Activated naive CD8-positive, alpha-beta T cell treated with anti-CD3 and anti-CD28 coated beads for 36 hours (primary cell): ENCODE results near the gene MYBBP1A. TPM values are rescaled to one million over a fixed set of nuclear protein-coding genes. Genes with fewer than 3 reads are reported as not detected.
"Not testable (repeated sequence)": the region's sequence is repeated elsewhere in the genome, so short reads cannot be mapped to it uniquely, and the experiment has no call there.

Experiments used
- DNase-seq: peaks from one replicate; pipeline ENCODE4 v3.0.0; 2021
- H3K27ac Mint-ChIP-seq: one replicate; pipeline ENCODE4 v1.8.0; 2022; ENCODE audit warnings: mild to moderate bottlenecking, moderate library complexity, mixed read lengths
- H3K27me3 Mint-ChIP-seq: one replicate; pipeline ENCODE4 v1.8.0; 2022; ENCODE audit warnings: mild to moderate bottlenecking, mixed read lengths
- H3K36me3 Mint-ChIP-seq: one replicate; pipeline ENCODE4 v1.8.0; 2021; ENCODE audit warnings: mild to moderate bottlenecking, mixed read lengths
- H3K4me1 Mint-ChIP-seq: one replicate; pipeline ENCODE4 v1.8.0; 2021; ENCODE audit warnings: mixed read lengths
- H3K4me3 Mint-ChIP-seq: one replicate; pipeline ENCODE4 v1.8.0; 2022; ENCODE audit warnings: mild to moderate bottlenecking, moderate library complexity, mixed read lengths
- H3K9me3 Mint-ChIP-seq: one replicate; pipeline ENCODE4 v1.8.0; 2022; ENCODE audit warnings: mixed read lengths
- total RNA-seq, 2 experiments: library from RNA; stranded (reverse); gene quantifications; one replicate each; pipeline ENCODE4 v1.2.3, GENCODE V29; 2021

MYBBP1A gene
- total RNA-seq, result 100 to 1,000 TPM; 174 to 176 TPM

GRCh38 chr17:4554997-4555799, at the start of gene MYBBP1A:
Gene MYBBP1A, minus strand, starts transcription at chr17:4555384. Its CDS starts 60 bp downstream, at chr17:4555324.
- Mint-ChIP-seq H3K4me1 (peaks cover 20% of the 10 kb centered on the region), H3K4me3 (peak within 1 kb of the TSS; percentile 97), H3K36me3 (peaks cover 32% of the 10 kb centered on the region), H3K27ac (peak within 1 kb of the TSS; percentile 93), H3K9me3 (no peaks in the 10 kb centered on the region), H3K27me3 (no peaks in the 10 kb centered on the region)
- peak; percentile 97 for DNase-seq

- not testable (repeated sequence) for DNase-seq, H3K4me1 Mint-ChIP-seq, H3K4me3 Mint-ChIP-seq, H3K27ac Mint-ChIP-seq, H3K9me3 Mint-ChIP-seq, H3K36me3 Mint-ChIP-seq
- peaks cover 28% of the 10 kb centered on the region for H3K27me3 Mint-ChIP-seq
Observed at GRCh38 chr17:4604736-4605135, 49.6 kb upstream of the MYBBP1A start.

GRCh38 chr17:4604111-4604644, 49.0 kb upstream of the MYBBP1A start:
- no peaks in the 10 kb centered on the region for H3K36me3 Mint-ChIP-seq
- peaks cover 28% of the 10 kb centered on the region for H3K27me3 Mint-ChIP-seq
- no peaks in the 10 kb centered on the region for H3K9me3 Mint-ChIP-seq
- H3K4me1 Mint-ChIP-seq, result no peaks in the 10 kb centered on the region
- H3K4me3 Mint-ChIP-seq, result no peak overlapping the region
- H3K27ac Mint-ChIP-seq, result no peak overlapping the region
- DNase-seq, result no peak

GRCh38 chr17:4602041-4602440, 46.9 kb upstream of the MYBBP1A start:
- no peak for DNase-seq
- Mint-ChIP-seq H3K9me3 (no peaks in the 10 kb centered on the region), H3K4me1 (no peaks in the 10 kb centered on the region), H3K4me3 (no peak overlapping the region), H3K36me3 (no peaks in the 10 kb centered on the region), H3K27ac (no peak overlapping the region), H3K27me3 (peaks cover 11% of the 10 kb centered on the region)

- H3K4me3 Mint-ChIP-seq, result no peak overlapping the region
- peaks cover 6% of the 10 kb centered on the region for H3K27me3 Mint-ChIP-seq
- no peaks in the 10 kb centered on the region for H3K4me1 Mint-ChIP-seq
- H3K27ac Mint-ChIP-seq, result no peak overlapping the region
- no peaks in the 10 kb centered on the region for H3K9me3 Mint-ChIP-seq
- no peaks in the 10 kb centered on the region for H3K36me3 Mint-ChIP-seq
- no peak for DNase-seq
Observed at GRCh38 chr17:4601326-4601725, 46.1 kb upstream of the MYBBP1A start.

GRCh38 chr17:4600563-4600962, 45.4 kb upstream of the MYBBP1A start:
- Mint-ChIP-seq H3K27me3 (peaks cover 4% of the 10 kb centered on the region), H3K4me1 (no peaks in the 10 kb centered on the region), H3K27ac (no peak overlapping the region), H3K9me3 (no peaks in the 10 kb centered on the region), H3K36me3 (no peaks in the 10 kb centered on the region), H3K4me3 (no peak overlapping the region)
- DNase-seq, result no peak

- Mint-ChIP-seq H3K36me3 (no peaks in the 10 kb centered on the region), H3K4me3 (no peak overlapping the region), H3K27me3 (peaks cover 4% of the 10 kb centered on the region), H3K27ac (no peak overlapping the region), H3K4me1 (peaks cover 3% of the 10 kb centered on the region), H3K9me3 (no peaks in the 10 kb centered on the region)
- DNase-seq, result no peak
Observed at GRCh38 chr17:4599505-4600281, 44.5 kb upstream of the MYBBP1A start.

- Mint-ChIP-seq H3K9me3 (no peaks in the 10 kb centered on the region), H3K27ac (no peak overlapping the region), H3K4me1 (peaks cover 3% of the 10 kb centered on the region), H3K36me3 (no peaks in the 10 kb centered on the region), H3K4me3 (no peak overlapping the region), H3K27me3 (peaks cover 5% of the 10 kb centered on the region)
- DNase-seq, result no peak
Observed at GRCh38 chr17:4598776-4599504, 43.8 kb upstream of the MYBBP1A start.

- Mint-ChIP-seq H3K27me3 (peaks cover 7% of the 10 kb centered on the region), H3K4me1 (peaks cover 3% of the 10 kb centered on the region), H3K36me3 (no peaks in the 10 kb centered on the region), H3K4me3 (no peak overlapping the region), H3K9me3 (no peaks in the 10 kb centered on the region), H3K27ac (no peak overlapping the region)
- DNase-seq, result no peak
Observed at GRCh38 chr17:4597975-4598374, 42.8 kb upstream of the MYBBP1A start.

GRCh38 chr17:4596636-4597380, 41.6 kb upstream of the MYBBP1A start:
- no peak overlapping the region for H3K27ac Mint-ChIP-seq
- H3K36me3 Mint-ChIP-seq, result no peaks in the 10 kb centered on the region
- DNase-seq, result no peak
- peaks cover 7% of the 10 kb centered on the region for H3K27me3 Mint-ChIP-seq
- peaks cover 3% of the 10 kb centered on the region for H3K4me1 Mint-ChIP-seq
- no peaks in the 10 kb centered on the region for H3K9me3 Mint-ChIP-seq
- H3K4me3 Mint-ChIP-seq, result no peak overlapping the region

- H3K4me1 Mint-ChIP-seq, H3K36me3 Mint-ChIP-seq, H3K27ac Mint-ChIP-seq, H3K27me3 Mint-ChIP-seq, H3K9me3 Mint-ChIP-seq, H3K4me3 Mint-ChIP-seq, DNase-seq: not testable (repeated sequence)
Observed at GRCh38 chr17:4595685-4596342, 40.6 kb upstream of the MYBBP1A start.

- Mint-ChIP-seq H3K27me3 (peaks cover 7% of the 10 kb centered on the region), H3K9me3 (no peaks in the 10 kb centered on the region), H3K27ac (no peak overlapping the region), H3K36me3 (no peaks in the 10 kb centered on the region), H3K4me1 (peaks cover 3% of the 10 kb centered on the region), H3K4me3 (no peak overlapping the region)
- peak; percentile 68 for DNase-seq
Observed at GRCh38 chr17:4594931-4595684, 39.9 kb upstream of the MYBBP1A start.

GRCh38 chr17:4594406-4594805, 39.2 kb upstream of the MYBBP1A start:
- Mint-ChIP-seq H3K4me1 (peaks cover 3% of the 10 kb centered on the region), H3K36me3 (no peaks in the 10 kb centered on the region), H3K4me3 (no peak overlapping the region), H3K27ac (no peak overlapping the region), H3K9me3 (no peaks in the 10 kb centered on the region), H3K27me3 (peaks cover 7% of the 10 kb centered on the region)
- no peak for DNase-seq
